A549 (cell line): ENCODE measurements around the gene TYW5. TPM values are rescaled to one million over a fixed set of nuclear protein-coding genes. Genes with fewer than 3 reads are reported as not detected.

ENCODE experiments used
- ATAC-seq, 2 experiments: fragments of 200-7000 bp in 1 of 2; fragments of >200 bp in 1 of 2; cut with Nextera tagmentation in 1 of 2; cut with Tn5 transposase in 1 of 2; 3 replicates each; pipeline versions ENCODE4 v1.8.0 to v1.9.1; 2018 to 2020; ENCODE audit warnings: mild to moderate bottlenecking in 1 of 2, moderate library complexity in 1 of 2
- CTCF ChIA-PET: fragments of 300-600 bp; sonication (Branson Sonifier 250); formaldehyde crosslinking; extraction: SDS; loops from one replicate; lab custom pipeline; 2021; ENCODE audit warnings: antibody characterized with exemption, inconsistent platforms; lab: Yijun Ruan, JAX
- POLR2A ChIA-PET: fragments of 350-600 bp; formaldehyde crosslinking; extraction: SDS; loops from one replicate; lab custom pipeline; 2021; ENCODE audit warnings: antibody characterized with exemption, inconsistent platforms; lab: Yijun Ruan, JAX
- DNase-seq, 2 experiments: peaks; one replicate each; pipeline versions ENCODE4 v3.0.0 to v3.0.0-alpha.2; 2011 to 2016; ENCODE audit warnings: low read depth in 1 of 2, low spot score in 1 of 2
- FAIRE-seq: peaks from 2 replicates; lab custom pipeline; 2011; peaks lifted over from hg19 to GRCh38; lab: Jason Lieb, UNC
- H3K27ac ChIP-seq, 2 experiments: fragments of >200 bp; sonication (Bioruptor Twin); formaldehyde crosslinking; 3 replicates each; pipeline ENCODE4 v1.5.1; 2016 to 2017
- H3K4me1 ChIP-seq: fragments of >200 bp; sonication (Bioruptor Twin); formaldehyde crosslinking; 3 replicates; pipeline ENCODE4 v1.6.1; 2016
- H3K4me2 ChIP-seq: fragments of >200 bp; sonication (Bioruptor Twin); formaldehyde crosslinking; 3 replicates; pipeline ENCODE4 v1.6.1; 2016
- H3K4me3 ChIP-seq: fragments of >200 bp; sonication (Bioruptor Twin); formaldehyde crosslinking; 3 replicates; pipeline ENCODE4 v1.5.1; 2016
- H3K9me3 ChIP-seq: fragments of >200 bp; sonication (Bioruptor Twin); formaldehyde crosslinking; 3 replicates; pipeline ENCODE4 v1.6.1; 2016
- CBX2 ChIP-seq: fragments of 200-600 bp; sonication (generic); IDR thresholded peaks from 2 replicates; pipeline ENCODE4 v1.6.1; 2016; ENCODE audit warnings: low read depth, mild to moderate bottlenecking, borderline replicate concordance
- CHD2 ChIP-seq: fragments of 150-350 bp; IDR thresholded peaks from 2 replicates; pipeline ENCODE4 v1.6.1; 2014; ENCODE audit warnings: low read length; ENCODE audit not compliant: partially characterized antibody
- E2F6 ChIP-seq: IDR thresholded peaks from 2 replicates; pipeline ENCODE4 v1.6.1; 2012; ENCODE audit warnings: low read depth, borderline replicate concordance
- EHF ChIP-seq: fragments of 250-450 bp; sonication (Bioruptor Pico); IDR thresholded peaks from 2 replicates; pipeline ENCODE4 v1.5.0; 2020; ENCODE audit warnings: mild to moderate bottlenecking
- EHMT2 ChIP-seq: fragments of 200-600 bp; sonication (generic); IDR thresholded peaks from 2 replicates; pipeline ENCODE4 v1.6.1; 2016; ENCODE audit warnings: antibody characterized with exemption, low read depth, mild to moderate bottlenecking, moderate library complexity
- FOXS1 ChIP-seq: fragments of 250-450 bp; sonication (Bioruptor Pico); IDR thresholded peaks from 2 replicates; pipeline ENCODE4 v1.5.0; 2020; ENCODE audit warnings: mild to moderate bottlenecking, moderate library complexity
- GATA3 ChIP-seq: IDR thresholded peaks from 2 replicates; pipeline ENCODE4 v1.6.1; 2012; ENCODE audit warnings: borderline replicate concordance
- HDAC2 ChIP-seq: fragments of 200-600 bp; sonication (generic); IDR thresholded peaks from 2 replicates; pipeline ENCODE4 v1.6.1; 2016
- HES2 ChIP-seq: fragments of >200 bp; sonication (Bioruptor Twin); formaldehyde crosslinking; IDR thresholded peaks from 2 replicates; pipeline ENCODE4 v1.6.1; 2016
- HEYL ChIP-seq: fragments of 250-450 bp; sonication (Bioruptor Pico); IDR thresholded peaks from 2 replicates; pipeline ENCODE4 v1.8.0; 2021; ENCODE audit warnings: mild to moderate bottlenecking, moderate library complexity
- HOXA7 ChIP-seq: fragments of 250-450 bp; sonication (Bioruptor Pico); IDR thresholded peaks from 2 replicates; pipeline ENCODE4 v1.5.0; 2020; ENCODE audit warnings: mild to moderate bottlenecking, moderate library complexity
- JUN ChIP-seq, 2 experiments: fragments of >200 bp; sonication (Bioruptor Twin); formaldehyde crosslinking; IDR thresholded peaks; 2 replicates in 1 of 2; 3 replicates in 1 of 2; pipeline ENCODE4 v1.6.1; 2016 to 2017
- KDM1A ChIP-seq: fragments of 200-600 bp; sonication (generic); IDR thresholded peaks from 2 replicates; pipeline ENCODE4 v1.6.1; 2016; ENCODE audit warnings: low read depth, mild to moderate bottlenecking
- KDM5A ChIP-seq: fragments of 200-600 bp; sonication (generic); IDR thresholded peaks from 2 replicates; pipeline ENCODE4 v1.6.1; 2016; ENCODE audit warnings: antibody characterized with exemption, mild to moderate bottlenecking
- MAX ChIP-seq: IDR thresholded peaks from 2 replicates; pipeline ENCODE4 v1.6.1; 2012
- MYC ChIP-seq: IDR thresholded peaks from 2 replicates; pipeline ENCODE4 v1.6.1; 2012; ENCODE audit warnings: mild to moderate bottlenecking, inconsistent platforms, low read length, improper control_type of control experiment, borderline replicate concordance
- NFE2L2 ChIP-seq: fragments of 150-350 bp; conservative IDR thresholded peaks from 2 replicates; pipeline ENCODE4 v1.6.1; 2014; ENCODE audit warnings: low read length
- NR3C1 ChIP-seq: fragments of >200 bp; sonication (Bioruptor Twin); formaldehyde crosslinking; IDR thresholded peaks from 3 replicates; pipeline ENCODE4 v1.6.1; 2017
- PHF8 ChIP-seq: fragments of 200-600 bp; sonication (generic); IDR thresholded peaks from 2 replicates; pipeline ENCODE4 v1.6.1; 2016; ENCODE audit warnings: low read depth, mild to moderate bottlenecking, antibody characterized with exemption, moderate library complexity, borderline replicate concordance
- POLR2AphosphoS2 ChIP-seq: conservative IDR thresholded peaks from 2 replicates; pipeline ENCODE4 v1.6.1; 2012; ENCODE audit warnings: low read length, improper control_type of control experiment, inconsistent platforms
- RAD21 ChIP-seq, 2 experiments: fragments of >200 bp in 1 of 2; sonication (Bioruptor Twin) in 1 of 2; formaldehyde crosslinking in 1 of 2; IDR thresholded peaks in 1 of 2; conservative IDR thresholded peaks in 1 of 2; 2 replicates in 1 of 2; 3 replicates in 1 of 2; pipeline ENCODE4 v1.6.1; 2012 to 2018; ENCODE audit warnings: inconsistent platforms in 1 of 2
- RFX5 ChIP-seq: fragments of 450-650 bp; IDR thresholded peaks from 2 replicates; pipeline ENCODE4 v1.7.1; 2014; ENCODE audit warnings: antibody characterized with exemption, mild to moderate bottlenecking, moderate library complexity
- TFCP2L1 ChIP-seq: fragments of 250-450 bp; sonication (Bioruptor Pico); IDR thresholded peaks from 2 replicates; pipeline ENCODE4 v1.5.0; 2021; ENCODE audit warnings: mild to moderate bottlenecking
- ZFP36 ChIP-seq: fragments of 450-650 bp; IDR thresholded peaks from 2 replicates; pipeline ENCODE4 v1.6.1; 2014; ENCODE audit warnings: borderline replicate concordance; ENCODE audit not compliant: partially characterized antibody
- WGBS: methylation state at CpG from one replicate; pipeline ENCODE4 v1.1.6; 2017; ENCODE audit errors: missing lambda C conversion rate; 5-methylcytosine and 5-hydroxymethylcytosine counted together
- polyA plus RNA-seq, 4 experiments: library from polyadenylated mRNA; depleted of rRNA in 3 of 4; stranded (reverse); fragments of >200 nt; fragmentation: RNase III in 1 of 4; extraction: RNeasy Plus Mini Kit Qiagen cat#74134 plus additional on column Dnase treatment in 1 of 4; gene quantifications; 2 replicates in 3 of 4; 3 replicates in 1 of 4; pipeline ENCODE4 v1.2.3, GENCODE V29; 2011 to 2017
- TF ChIP-seq, protein P1 (sequence below): fragments of 250-450 bp; sonication (Bioruptor Pico); IDR thresholded peaks from 2 replicates; pipeline ENCODE4 v1.5.0; 2020; ENCODE audit warnings: low read depth, mild to moderate bottlenecking, moderate library complexity
- TF ChIP-seq, protein P2 (sequence below): fragments of 450-650 bp; IDR thresholded peaks from 2 replicates; pipeline ENCODE4 v1.6.1; 2014; ENCODE audit warnings: antibody characterized with exemption

The TYW5 gene
- polyA plus RNA-seq, 2 of the 4 experiments (the other 2 are of a cell fraction) = 7.8 to 15.2 TPM

DNA sequence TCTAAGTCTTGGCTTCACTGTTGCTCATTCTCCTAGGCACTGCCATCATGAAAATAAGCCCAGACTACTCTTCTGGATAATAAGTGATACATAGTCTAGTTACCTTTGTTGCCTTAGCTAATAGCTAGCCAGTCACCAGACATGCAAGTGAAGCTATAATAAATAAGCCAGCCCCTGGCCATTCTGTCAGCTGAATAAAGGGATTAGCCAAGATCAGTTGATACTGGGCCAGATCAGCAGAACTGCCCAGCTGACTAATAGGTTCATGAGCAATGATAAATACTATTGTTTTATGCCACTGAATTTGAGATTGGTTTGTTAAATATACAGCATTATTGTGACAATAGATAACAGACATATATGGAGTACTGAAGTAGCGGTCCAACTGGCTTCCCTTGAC, 52.2 kb downstream of the TYW5 start:
- ATAC-seq = no peak
- no peak for DNase-seq
- H3K4me2 ChIP-seq = no peak overlapping the region
- POLR2A ChIA-PET = no interaction called here
- TF ChIP-seq GATA3 (no peak), POLR2AphosphoS2 (no peak), CHD2 (no peak), FOXS1 (CRISPR knock-in tag) (no peak), CBX2 (no peak), KDM5A (no peak), TFCP2L1 (CRISPR knock-in tag) (no peak), ZFP36 (no peak), HEYL (no peak), JUN (IDR thresholded peaks at IDR 0.05) (no peak), MAX (no peak), EHF (CRISPR knock-in tag) (no peak)
- TF ChIP-seq, protein P1, sequence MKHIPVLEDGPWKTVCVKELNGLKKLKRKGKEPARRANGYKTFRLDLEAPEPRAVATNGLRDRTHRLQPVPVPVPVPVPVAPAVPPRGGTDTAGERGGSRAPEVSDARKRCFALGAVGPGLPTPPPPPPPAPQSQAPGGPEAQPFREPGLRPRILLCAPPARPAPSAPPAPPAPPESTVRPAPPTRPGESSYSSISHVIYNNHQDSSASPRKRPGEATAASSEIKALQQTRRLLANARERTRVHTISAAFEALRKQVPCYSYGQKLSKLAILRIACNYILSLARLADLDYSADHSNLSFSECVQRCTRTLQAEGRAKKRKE (CRISPR knock-in tag) = no peak
- CTCF ChIA-PET = no interaction called here
- H3K4me1 ChIP-seq = no peaks in the 10 kb centered on the region
- no peak overlapping the region for H3K4me3 ChIP-seq
- no peak overlapping the region for H3K27ac ChIP-seq
- FAIRE-seq = no peak
- 94% methylated on average over 1 of the region's 1 CpG for WGBS
- H3K9me3 ChIP-seq = no peaks in the 10 kb centered on the region

GRCh38 chr2:199902486-199903110, 52.7 kb downstream of the TYW5 start:
- POLR2A ChIA-PET = no interaction called here

DNA sequence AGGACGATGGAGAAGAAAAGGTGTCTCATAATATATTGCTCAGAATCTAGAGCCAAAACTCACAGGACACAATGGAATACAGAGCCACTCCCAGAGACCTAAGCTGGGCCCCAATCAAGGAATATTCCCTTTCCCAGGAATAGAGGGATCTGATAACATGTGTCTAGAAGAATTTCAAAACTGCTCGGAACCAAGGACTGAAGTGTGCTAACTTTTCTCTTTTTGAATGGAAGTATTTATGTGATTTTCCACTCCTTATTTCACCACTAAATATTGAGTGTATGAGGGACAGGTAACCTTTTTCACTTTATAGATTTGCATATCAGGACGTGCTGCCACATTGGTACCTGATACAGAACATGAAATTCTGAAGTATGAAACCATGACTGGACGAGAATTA, 53.3 kb downstream of the TYW5 start:
- Histone ChIP-seq H3K27ac (no peak overlapping the region), H3K9me3 (no peaks in the 10 kb centered on the region), H3K4me1 (no peaks in the 10 kb centered on the region), H3K4me3 (no peak overlapping the region), H3K4me2 (no peak overlapping the region)
- WGBS = 46% methylated on average over 4 of the region's 4 CpGs
- ATAC-seq (no peak), FAIRE-seq (no peak), DNase-seq (no peak)
- ChIA-PET POLR2A (no interaction called here), CTCF (interaction anchor here (1.4 kb wide), 1 partner anchor 20 kb away, joined by 3 read pairs; no protein-coding TSS in a partner anchor)
- TF ChIP-seq EHMT2 (no peak), TFCP2L1 (CRISPR knock-in tag) (no peak), HOXA7 (no peak), RFX5 (no peak), POLR2AphosphoS2 (no peak), EHF (CRISPR knock-in tag) (no peak), ZFP36 (no peak), KDM1A (no peak), MYC (no peak), CBX2 (no peak), HES2 (no peak), RAD21 (conservative IDR thresholded peaks at IDR 0.05 in 1 of 2, IDR thresholded peaks at IDR 0.05 in 1 of 2) (no peak), E2F6 (no peak), PHF8 (no peak)
- TF ChIP-seq, protein P2, sequence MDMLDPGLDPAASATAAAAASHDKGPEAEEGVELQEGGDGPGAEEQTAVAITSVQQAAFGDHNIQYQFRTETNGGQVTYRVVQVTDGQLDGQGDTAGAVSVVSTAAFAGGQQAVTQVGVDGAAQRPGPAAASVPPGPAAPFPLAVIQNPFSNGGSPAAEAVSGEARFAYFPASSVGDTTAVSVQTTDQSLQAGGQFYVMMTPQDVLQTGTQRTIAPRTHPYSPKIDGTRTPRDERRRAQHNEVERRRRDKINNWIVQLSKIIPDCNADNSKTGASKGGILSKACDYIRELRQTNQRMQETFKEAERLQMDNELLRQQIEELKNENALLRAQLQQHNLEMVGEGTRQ = no peak
- TF ChIP-seq, protein P1 (CRISPR knock-in tag) = no peak

More at GRCh38 chr2:199902486-199903110, 52.7 kb downstream of the TYW5 start:
- DNase-seq = no peak
- Histone ChIP-seq H3K4me3 (no peak overlapping the region), H3K4me1 (no peaks in the 10 kb centered on the region), H3K9me3 (no peaks in the 10 kb centered on the region), H3K4me2 (no peak overlapping the region), H3K27ac (no peak overlapping the region)
- TF ChIP-seq POLR2AphosphoS2 (no peak), NR3C1 (no peak), HDAC2 (no peak), TFCP2L1 (CRISPR knock-in tag) (no peak), NFE2L2 (no peak), MYC (no peak)
- no peak for ATAC-seq
- WGBS = 83% methylated on average over 4 of the region's 4 CpGs
- no peak for FAIRE-seq
- CTCF ChIA-PET = interaction anchor here (1.4 kb wide), 1 partner anchor 21 kb away, joined by 3 read pairs; no protein-coding TSS in a partner anchor
